Upper lobe of left lung (tissue), 4 donors: ENCODE measurements around the gene TEX36.

Experiments used
- POLR2A ChIP-seq, 4 donors: fragments of 450-650 bp; IDR thresholded peaks; one replicate each; pipeline ENCODE4 v1.5.1; 2016 to 2017; ENCODE audit warnings: antibody characterized with exemption in 4 of 4, mild to moderate bottlenecking in 2 of 4
- TF ChIP-seq, protein P1 (sequence below), 6 experiments: fragments of 450-650 bp in 4 of 6; fragments of 200-600 bp in 2 of 6; sonication (generic) in 2 of 6; IDR thresholded peaks; one replicate each; pipeline ENCODE4 v1.5.1; 2016 to 2019; ENCODE audit warnings: antibody characterized with exemption in 6 of 6

- TF ChIP-seq POLR2A (IDR thresholded peaks at IDR 0.05): no peak
- TF ChIP-seq, protein P1, sequence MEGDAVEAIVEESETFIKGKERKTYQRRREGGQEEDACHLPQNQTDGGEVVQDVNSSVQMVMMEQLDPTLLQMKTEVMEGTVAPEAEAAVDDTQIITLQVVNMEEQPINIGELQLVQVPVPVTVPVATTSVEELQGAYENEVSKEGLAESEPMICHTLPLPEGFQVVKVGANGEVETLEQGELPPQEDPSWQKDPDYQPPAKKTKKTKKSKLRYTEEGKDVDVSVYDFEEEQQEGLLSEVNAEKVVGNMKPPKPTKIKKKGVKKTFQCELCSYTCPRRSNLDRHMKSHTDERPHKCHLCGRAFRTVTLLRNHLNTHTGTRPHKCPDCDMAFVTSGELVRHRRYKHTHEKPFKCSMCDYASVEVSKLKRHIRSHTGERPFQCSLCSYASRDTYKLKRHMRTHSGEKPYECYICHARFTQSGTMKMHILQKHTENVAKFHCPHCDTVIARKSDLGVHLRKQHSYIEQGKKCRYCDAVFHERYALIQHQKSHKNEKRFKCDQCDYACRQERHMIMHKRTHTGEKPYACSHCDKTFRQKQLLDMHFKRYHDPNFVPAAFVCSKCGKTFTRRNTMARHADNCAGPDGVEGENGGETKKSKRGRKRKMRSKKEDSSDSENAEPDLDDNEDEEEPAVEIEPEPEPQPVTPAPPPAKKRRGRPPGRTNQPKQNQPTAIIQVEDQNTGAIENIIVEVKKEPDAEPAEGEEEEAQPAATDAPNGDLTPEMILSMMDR (IDR thresholded peaks at IDR 0.05): no peak
Observed at GRCh38 chr10:125726914-125727313, 44.0 kb upstream of the TEX36 start.
